ENCODE measurements around the gene PAIP2B.

Gene PAIP2B

DNA sequence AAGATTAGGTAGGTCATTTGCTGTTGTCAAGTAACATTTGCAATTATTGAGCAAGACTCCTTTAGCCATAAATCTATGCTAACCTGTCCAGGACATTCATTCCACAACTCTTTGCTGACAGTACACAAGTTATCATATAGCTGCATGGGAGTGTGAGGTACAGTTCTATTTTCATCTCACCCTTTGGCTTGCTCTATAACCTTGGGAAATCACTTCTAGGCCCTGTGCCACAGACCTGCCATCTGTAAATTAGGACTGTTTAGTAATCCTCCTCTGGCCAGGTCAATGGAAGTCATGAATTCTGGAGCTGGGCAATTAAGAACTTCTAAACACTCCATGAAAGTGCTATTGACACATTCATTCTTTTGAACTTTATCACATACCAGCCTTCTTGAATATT, 34.6 kb upstream of the PAIP2B start (continued):
- TF ChIP-seq ZFP30 (CRISPR knock-in tag; IDR thresholded peaks at IDR 0.05) (no peak), ZNF8 (CRISPR knock-in tag; IDR thresholded peaks at IDR 0.05) (no peak), TOX (CRISPR knock-in tag; IDR thresholded peaks at IDR 0.05; ENCODE audit: borderline replicate concordance) (no peak), GLIS3 (CRISPR knock-in tag; IDR thresholded peaks at IDR 0.05) (no peak), RARB (CRISPR knock-in tag; IDR thresholded peaks at IDR 0.05) (no peak)
- TF ChIP-seq, protein P1, sequence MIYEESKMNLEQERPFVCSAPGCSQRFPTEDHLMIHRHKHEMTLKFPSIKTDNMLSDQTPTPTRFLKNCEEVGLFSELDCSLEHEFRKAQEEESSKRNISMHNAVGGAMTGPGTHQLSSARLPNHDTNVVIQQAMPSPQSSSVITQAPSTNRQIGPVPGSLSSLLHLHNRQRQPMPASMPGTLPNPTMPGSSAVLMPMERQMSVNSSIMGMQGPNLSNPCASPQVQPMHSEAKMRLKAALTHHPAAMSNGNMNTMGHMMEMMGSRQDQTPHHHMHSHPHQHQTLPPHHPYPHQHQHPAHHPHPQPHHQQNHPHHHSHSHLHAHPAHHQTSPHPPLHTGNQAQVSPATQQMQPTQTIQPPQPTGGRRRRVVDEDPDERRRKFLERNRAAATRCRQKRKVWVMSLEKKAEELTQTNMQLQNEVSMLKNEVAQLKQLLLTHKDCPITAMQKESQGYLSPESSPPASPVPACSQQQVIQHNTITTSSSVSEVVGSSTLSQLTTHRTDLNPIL (CRISPR knock-in tag; IDR thresholded peaks at IDR 0.05; ENCODE audit: low read depth), result no peak
- TF ChIP-seq, protein P2, sequence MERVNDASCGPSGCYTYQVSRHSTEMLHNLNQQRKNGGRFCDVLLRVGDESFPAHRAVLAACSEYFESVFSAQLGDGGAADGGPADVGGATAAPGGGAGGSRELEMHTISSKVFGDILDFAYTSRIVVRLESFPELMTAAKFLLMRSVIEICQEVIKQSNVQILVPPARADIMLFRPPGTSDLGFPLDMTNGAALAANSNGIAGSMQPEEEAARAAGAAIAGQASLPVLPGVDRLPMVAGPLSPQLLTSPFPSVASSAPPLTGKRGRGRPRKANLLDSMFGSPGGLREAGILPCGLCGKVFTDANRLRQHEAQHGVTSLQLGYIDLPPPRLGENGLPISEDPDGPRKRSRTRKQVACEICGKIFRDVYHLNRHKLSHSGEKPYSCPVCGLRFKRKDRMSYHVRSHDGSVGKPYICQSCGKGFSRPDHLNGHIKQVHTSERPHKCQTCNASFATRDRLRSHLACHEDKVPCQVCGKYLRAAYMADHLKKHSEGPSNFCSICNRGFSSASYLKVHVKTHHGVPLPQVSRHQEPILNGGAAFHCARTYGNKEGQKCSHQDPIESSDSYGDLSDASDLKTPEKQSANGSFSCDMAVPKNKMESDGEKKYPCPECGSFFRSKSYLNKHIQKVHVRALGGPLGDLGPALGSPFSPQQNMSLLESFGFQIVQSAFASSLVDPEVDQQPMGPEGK (CRISPR knock-in tag; IDR thresholded peaks at IDR 0.05; ENCODE audit: borderline replicate concordance), result no peak

DNA sequence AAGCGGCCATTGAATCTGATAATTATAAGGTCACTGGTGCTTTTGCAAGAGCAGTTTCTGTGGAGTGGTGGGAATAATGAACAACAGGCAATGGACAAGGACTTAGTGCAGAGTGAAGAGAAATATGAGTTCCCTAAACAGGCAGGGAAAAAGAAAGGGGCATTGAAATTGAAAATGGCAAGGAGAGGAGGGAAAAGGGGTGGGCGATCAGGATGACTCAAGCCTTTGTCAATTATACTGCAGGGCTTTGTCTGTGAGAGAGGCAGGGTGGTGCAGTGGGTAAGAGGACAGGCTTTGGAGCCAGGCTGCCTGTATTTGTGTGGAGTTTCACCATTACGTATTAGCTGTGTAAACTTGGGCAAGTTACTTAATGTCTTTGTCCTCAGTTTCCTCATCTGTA, 29.5 kb upstream of the PAIP2B start:
- TF ChIP-seq ZFP3 (CRISPR knock-in tag; IDR thresholded peaks at IDR 0.05), result no peak
- no peak for TF ChIP-seq ARNTL (CRISPR knock-in tag; IDR thresholded peaks at IDR 0.05; ENCODE audit: borderline replicate concordance, low read depth)
- TF ChIP-seq ZNF8 (CRISPR knock-in tag; IDR thresholded peaks at IDR 0.05), result no peak
- no peak for TF ChIP-seq BACH2 (CRISPR knock-in tag; IDR thresholded peaks at IDR 0.05; ENCODE audit: borderline replicate concordance)
- TF ChIP-seq, protein P3, sequence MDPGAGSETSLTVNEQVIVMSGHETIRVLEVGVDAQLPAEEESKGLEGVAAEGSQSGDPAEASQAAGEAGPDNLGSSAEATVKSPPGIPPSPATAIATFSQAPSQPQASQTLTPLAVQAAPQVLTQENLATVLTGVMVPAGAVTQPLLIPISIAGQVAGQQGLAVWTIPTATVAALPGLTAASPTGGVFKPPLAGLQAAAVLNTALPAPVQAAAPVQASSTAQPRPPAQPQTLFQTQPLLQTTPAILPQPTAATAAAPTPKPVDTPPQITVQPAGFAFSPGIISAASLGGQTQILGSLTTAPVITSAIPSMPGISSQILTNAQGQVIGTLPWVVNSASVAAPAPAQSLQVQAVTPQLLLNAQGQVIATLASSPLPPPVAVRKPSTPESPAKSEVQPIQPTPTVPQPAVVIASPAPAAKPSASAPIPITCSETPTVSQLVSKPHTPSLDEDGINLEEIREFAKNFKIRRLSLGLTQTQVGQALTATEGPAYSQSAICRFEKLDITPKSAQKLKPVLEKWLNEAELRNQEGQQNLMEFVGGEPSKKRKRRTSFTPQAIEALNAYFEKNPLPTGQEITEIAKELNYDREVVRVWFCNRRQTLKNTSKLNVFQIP (CRISPR knock-in tag; IDR thresholded peaks at IDR 0.05; ENCODE audit: borderline replicate concordance, low read depth), result no peak
- TF ChIP-seq ZNF70 (CRISPR knock-in tag; IDR thresholded peaks at IDR 0.05), result no peak
- TF ChIP-seq, protein P4, sequence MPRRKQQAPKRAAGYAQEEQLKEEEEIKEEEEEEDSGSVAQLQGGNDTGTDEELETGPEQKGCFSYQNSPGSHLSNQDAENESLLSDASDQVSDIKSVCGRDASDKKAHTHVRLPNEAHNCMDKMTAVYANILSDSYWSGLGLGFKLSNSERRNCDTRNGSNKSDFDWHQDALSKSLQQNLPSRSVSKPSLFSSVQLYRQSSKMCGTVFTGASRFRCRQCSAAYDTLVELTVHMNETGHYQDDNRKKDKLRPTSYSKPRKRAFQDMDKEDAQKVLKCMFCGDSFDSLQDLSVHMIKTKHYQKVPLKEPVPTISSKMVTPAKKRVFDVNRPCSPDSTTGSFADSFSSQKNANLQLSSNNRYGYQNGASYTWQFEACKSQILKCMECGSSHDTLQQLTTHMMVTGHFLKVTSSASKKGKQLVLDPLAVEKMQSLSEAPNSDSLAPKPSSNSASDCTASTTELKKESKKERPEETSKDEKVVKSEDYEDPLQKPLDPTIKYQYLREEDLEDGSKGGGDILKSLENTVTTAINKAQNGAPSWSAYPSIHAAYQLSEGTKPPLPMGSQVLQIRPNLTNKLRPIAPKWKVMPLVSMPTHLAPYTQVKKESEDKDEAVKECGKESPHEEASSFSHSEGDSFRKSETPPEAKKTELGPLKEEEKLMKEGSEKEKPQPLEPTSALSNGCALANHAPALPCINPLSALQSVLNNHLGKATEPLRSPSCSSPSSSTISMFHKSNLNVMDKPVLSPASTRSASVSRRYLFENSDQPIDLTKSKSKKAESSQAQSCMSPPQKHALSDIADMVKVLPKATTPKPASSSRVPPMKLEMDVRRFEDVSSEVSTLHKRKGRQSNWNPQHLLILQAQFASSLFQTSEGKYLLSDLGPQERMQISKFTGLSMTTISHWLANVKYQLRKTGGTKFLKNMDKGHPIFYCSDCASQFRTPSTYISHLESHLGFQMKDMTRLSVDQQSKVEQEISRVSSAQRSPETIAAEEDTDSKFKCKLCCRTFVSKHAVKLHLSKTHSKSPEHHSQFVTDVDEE (CRISPR knock-in tag; IDR thresholded peaks at IDR 0.05), result no peak
- no peak for ATAC-seq

DNA sequence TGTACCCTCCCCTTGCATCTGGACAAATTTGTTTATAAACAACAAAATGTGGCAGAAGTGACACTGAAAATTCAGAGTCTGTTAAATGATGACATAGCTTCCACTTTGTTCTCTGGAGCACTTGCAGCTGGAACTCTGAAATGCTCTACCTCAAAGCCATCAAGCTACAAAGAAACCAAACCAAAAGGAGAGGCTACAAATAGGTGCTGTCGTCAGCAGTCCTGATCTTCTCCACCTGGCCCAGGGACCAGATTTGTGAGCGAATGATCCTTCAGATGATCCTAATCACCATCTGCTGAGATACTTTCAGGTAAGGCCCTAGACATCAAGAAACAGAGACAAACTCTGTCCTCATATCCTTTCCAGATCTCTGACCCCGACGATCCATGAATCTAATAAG, 27.9 kb upstream of the PAIP2B start:
- no peak for ATAC-seq
- TF ChIP-seq, protein P3 (CRISPR knock-in tag; IDR thresholded peaks at IDR 0.05; ENCODE audit: borderline replicate concordance, low read depth), result no peak

DNA sequence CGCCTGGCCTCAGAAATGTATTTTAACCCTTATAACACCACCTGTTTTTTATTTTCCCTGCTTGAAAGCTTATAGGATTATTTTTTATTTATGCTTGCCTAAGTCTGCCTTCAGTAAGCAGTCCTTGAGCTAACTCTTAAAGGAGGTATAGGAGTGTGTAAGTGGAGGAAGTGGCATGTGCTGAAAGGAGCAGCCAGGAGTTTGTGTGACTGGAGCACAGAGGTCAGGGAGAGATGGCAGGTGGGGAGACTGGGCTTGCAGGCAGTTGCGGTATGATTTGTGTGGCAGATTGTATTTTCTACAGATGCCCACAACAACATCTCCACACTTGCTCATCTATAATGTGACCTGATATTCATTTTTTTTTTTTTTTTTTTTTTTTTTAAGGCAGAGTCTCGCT, 27.2 kb upstream of the PAIP2B start:
- no peak for ATAC-seq
- TF ChIP-seq OSR1 (CRISPR knock-in tag; IDR thresholded peaks at IDR 0.05) (no peak), ARNTL (CRISPR knock-in tag; IDR thresholded peaks at IDR 0.05; ENCODE audit: borderline replicate concordance, low read depth) (no peak), TCF4 (CRISPR knock-in tag; IDR thresholded peaks at IDR 0.05; ENCODE audit: borderline replicate concordance) (no peak), BACH2 (CRISPR knock-in tag; IDR thresholded peaks at IDR 0.05; ENCODE audit: borderline replicate concordance) (no peak), ZC3H10 (CRISPR knock-in tag; IDR thresholded peaks at IDR 0.05) (no peak), ISL1 (CRISPR knock-in tag; IDR thresholded peaks at IDR 0.05) (no peak), ESRRG (CRISPR knock-in tag; IDR thresholded peaks at IDR 0.05) (no peak), RARB (CRISPR knock-in tag; IDR thresholded peaks at IDR 0.05) (no peak), ZNF8 (CRISPR knock-in tag; IDR thresholded peaks at IDR 0.05) (no peak)
- TF ChIP-seq, protein P4 (CRISPR knock-in tag; IDR thresholded peaks at IDR 0.05), result no peak
- TF ChIP-seq, protein P1 (CRISPR knock-in tag; IDR thresholded peaks at IDR 0.05; ENCODE audit: low read depth), result no peak

All from SK-N-SH treated with all-trans-retinoic acid at 6 μM for 48 hours (cell line).